ENCODE data around the gene LITAF.

LITAF gene

GRCh38 chr16:11583166-11583565 lies 3.6 kb downstream of the LITAF start:
- TF ChIP-seq EZH2phosphoT487 (conservative IDR thresholded peaks at IDR 0.05; ENCODE audit: low read length) (no peak), CTCF (IDR thresholded peaks at IDR 0.05; ENCODE audit: insufficient read depth, low read length, poor library complexity, severe bottlenecking) (no peak)
- Histone ChIP-seq H3K36me3 (ENCODE audit: low read length) (no peaks in the 10 kb centered on the region), H3F3A (ENCODE audit: insufficient read depth) (0 out of 2 replicates have a peak, but pooled peaks cover 7% of the 10 kb centered on the region), H3K9me2 (replicated peaks; ENCODE audit: insufficient read depth, low read length) (no peaks in the 10 kb centered on the region), H3K9ac (ENCODE audit: low read length) (no peak overlapping the region), H3K4me3 (ENCODE audit: insufficient read depth, low read length, poor library complexity, severe bottlenecking) (no peak overlapping the region), H2AFZ (ENCODE audit: low read depth, low read length, severe bottlenecking) (no peak overlapping the region), H3K27ac (ENCODE audit: low read depth, low read length) (no peak overlapping the region), H3K9me3 (ENCODE audit: insufficient read depth, low read length) (no peaks in the 10 kb centered on the region), H4K20me1 (ENCODE audit: low read depth, low read length) (no peaks in the 10 kb centered on the region), H3K27me3 (ENCODE audit: low read length) (no peaks in the 10 kb centered on the region; the same call in 1 of the 2 replicates), H3K79me2 (ENCODE audit: insufficient read depth, low read length) (no peaks in the 10 kb centered on the region), H3K4me2 (ENCODE audit: low read depth, low read length, poor library complexity, severe bottlenecking) (no peak overlapping the region)

DNA sequence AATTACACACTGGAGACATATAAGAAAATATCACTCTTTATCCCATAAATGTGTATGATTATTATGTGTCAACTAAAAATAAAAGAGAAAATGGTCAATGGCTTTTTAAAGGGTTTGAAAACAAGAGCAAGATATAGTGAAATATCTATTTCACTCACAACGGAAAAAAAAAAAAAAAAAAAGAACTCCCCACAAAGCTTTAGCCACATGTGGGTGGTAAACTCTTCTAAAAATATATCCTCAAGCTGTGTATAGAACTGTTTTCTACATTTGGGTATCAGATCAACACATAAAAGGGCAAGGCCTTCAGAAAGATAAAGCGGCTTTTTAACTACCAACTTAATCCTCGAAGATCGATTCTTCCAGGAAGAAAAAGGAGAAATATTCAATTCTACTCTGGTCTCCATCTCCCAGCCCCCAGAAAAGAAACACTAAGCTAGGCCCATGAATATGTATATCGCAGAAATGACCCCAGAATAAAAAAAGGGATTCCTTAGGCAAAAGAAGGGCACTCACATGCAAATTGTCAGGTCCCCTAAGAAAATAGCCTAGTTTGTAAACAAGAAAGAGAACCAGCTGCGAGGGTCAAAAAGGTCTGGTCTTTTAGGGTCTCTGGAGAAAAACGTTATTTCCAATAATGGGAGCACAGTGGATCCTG lies 4.4 kb downstream of the LITAF start:
- Histone ChIP-seq H3K9me2 (replicated peaks; ENCODE audit: insufficient read depth, low read length) (no peaks in the 10 kb centered on the region), H3K36me3 (ENCODE audit: low read length) (no peaks in the 10 kb centered on the region), H3K79me2 (ENCODE audit: insufficient read depth, low read length) (no peaks in the 10 kb centered on the region), H3K4me3 (ENCODE audit: insufficient read depth, low read length, poor library complexity, severe bottlenecking) (no peak overlapping the region), H4K20me1 (ENCODE audit: low read depth, low read length) (no peaks in the 10 kb centered on the region), H3K27ac (ENCODE audit: low read depth, low read length) (no peak overlapping the region), H3K4me2 (ENCODE audit: low read depth, low read length, poor library complexity, severe bottlenecking) (peak overlapping the region; percentile 21), H3K27me3 (ENCODE audit: low read length) (no peaks in the 10 kb centered on the region; the same call in 1 of the 2 replicates), H3K9ac (ENCODE audit: low read length) (no peak overlapping the region), H3F3A (ENCODE audit: insufficient read depth) (0 out of 2 replicates have a peak, but pooled peaks cover 7% of the 10 kb centered on the region), H2AFZ (ENCODE audit: low read depth, low read length, severe bottlenecking) (no peak overlapping the region), H3K9me3 (ENCODE audit: insufficient read depth, low read length) (no peaks in the 10 kb centered on the region)
- no peak for TF ChIP-seq EZH2phosphoT487 (conservative IDR thresholded peaks at IDR 0.05; ENCODE audit: low read length)
- no peak for TF ChIP-seq CTCF (IDR thresholded peaks at IDR 0.05; ENCODE audit: insufficient read depth, low read length, poor library complexity, severe bottlenecking)

DNA sequence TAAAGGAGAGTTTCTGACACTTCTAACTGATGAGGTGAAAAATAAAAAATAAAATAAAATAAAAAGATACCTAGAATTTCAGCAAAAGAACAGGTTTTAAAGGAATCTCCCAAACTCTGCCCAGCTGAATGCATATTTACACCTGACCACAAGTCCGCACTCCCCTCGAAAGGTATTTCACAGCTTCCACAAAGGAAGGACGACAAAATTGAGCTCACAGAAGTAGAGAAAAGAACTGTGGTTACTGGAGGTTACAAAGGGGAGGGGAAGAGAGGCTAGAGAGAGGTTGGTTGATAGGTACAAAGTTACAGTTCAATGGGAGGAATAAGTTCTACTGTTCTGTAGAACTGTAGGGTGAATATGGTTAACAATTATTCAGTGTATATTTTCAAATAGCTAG lies 5.0 kb downstream of the LITAF start:
- H3K27me3 ChIP-seq (ENCODE audit: low read length): no peaks in the 10 kb centered on the region; the same call in 1 of the 2 replicates
- H4K20me1 ChIP-seq (ENCODE audit: low read depth, low read length): no peaks in the 10 kb centered on the region
- TF ChIP-seq CTCF (IDR thresholded peaks at IDR 0.05; ENCODE audit: insufficient read depth, low read length, poor library complexity, severe bottlenecking) (no peak), EZH2phosphoT487 (conservative IDR thresholded peaks at IDR 0.05; ENCODE audit: low read length) (no peak)
- no peak overlapping the region for H3K27ac ChIP-seq (ENCODE audit: low read depth, low read length)
- H3K9ac ChIP-seq (ENCODE audit: low read length): no peak overlapping the region
- peak overlapping the region; percentile 21 for H3K4me2 ChIP-seq (ENCODE audit: low read depth, low read length, poor library complexity, severe bottlenecking)
- no peaks in the 10 kb centered on the region for H3K9me2 ChIP-seq (replicated peaks; ENCODE audit: insufficient read depth, low read length)
- no peak overlapping the region for H3K4me3 ChIP-seq (ENCODE audit: insufficient read depth, low read length, poor library complexity, severe bottlenecking)
- no peaks in the 10 kb centered on the region for H3K9me3 ChIP-seq (ENCODE audit: insufficient read depth, low read length)
- no peaks in the 10 kb centered on the region for H3K36me3 ChIP-seq (ENCODE audit: low read length)
- no peak overlapping the region for H2AFZ ChIP-seq (ENCODE audit: low read depth, low read length, severe bottlenecking)
- H3F3A ChIP-seq (ENCODE audit: insufficient read depth): 0 out of 2 replicates have a peak, but pooled peaks cover 7% of the 10 kb centered on the region
- H3K79me2 ChIP-seq (ENCODE audit: insufficient read depth, low read length): no peaks in the 10 kb centered on the region

Data from SU-DHL-6 (cell line).